SKM-1 treated with dmso at 0.1 percent for 144 hours (cell line): ENCODE data around the gene PDE4C.

ENCODE experiments used
- DNase-seq: peaks from one replicate; lab custom pipeline; 2025; ENCODE audit not compliant: unreplicated experiment; lab: John Stamatoyannopoulos, UW

The PDE4C gene

GRCh38 chr19:18254546-18255503 lies 28.6 kb upstream of the PDE4C start:
- DNase-seq: no peak

- DNase-seq: peak; percentile 59
Measured at GRCh38 chr19:18253716-18254115, 27.5 kb upstream of the PDE4C start.

- DNase-seq: no peak
Measured at GRCh38 chr19:18253130-18253529, 26.9 kb upstream of the PDE4C start.

- no peak for DNase-seq
Measured at GRCh38 chr19:18252370-18252717, 26.1 kb upstream of the PDE4C start.

- peak; percentile 65 for DNase-seq
Measured at GRCh38 chr19:18251587-18252369, 25.5 kb upstream of the PDE4C start.

GRCh38 chr19:18249834-18250233 lies 23.6 kb upstream of the PDE4C start:
- DNase-seq: no peak

- no peak for DNase-seq
Measured at GRCh38 chr19:18245297-18245696, 19.1 kb upstream of the PDE4C start.

- DNase-seq: no peak
Measured at GRCh38 chr19:18239303-18239702, 13.1 kb upstream of the PDE4C start.

GRCh38 chr19:18234194-18234593 lies 8.0 kb upstream of the PDE4C start:
- no peak for DNase-seq

- no peak for DNase-seq
Measured at GRCh38 chr19:18233224-18233825, 7.1 kb upstream of the PDE4C start.

GRCh38 chr19:18232540-18233223 lies 6.4 kb upstream of the PDE4C start:
- no peak for DNase-seq

- DNase-seq: no peak
Measured at GRCh38 chr19:18231775-18232174, 5.5 kb upstream of the PDE4C start.

GRCh38 chr19:18230941-18231734 lies 4.9 kb upstream of the PDE4C start:
- no peak for DNase-seq

GRCh38 chr19:18229915-18230314 lies 3.7 kb upstream of the PDE4C start:
- no peak for DNase-seq

- DNase-seq: no peak
Measured at GRCh38 chr19:18229474-18229873, 3.2 kb upstream of the PDE4C start.

- no peak for DNase-seq
Measured at GRCh38 chr19:18227781-18228271, 1.6 kb upstream of the PDE4C start.

GRCh38 chr19:18226956-18227780 lies 930 bp upstream of the PDE4C start:
- DNase-seq: no peak

- DNase-seq: no peak
Measured at GRCh38 chr19:18225355-18225701, 910 bp downstream of the PDE4C start.
